MM.1S (cell line): Measurements from ENCODE around the gene KCNJ12.

Experiments used
- DNase-seq: peaks from one replicate; pipeline ENCODE4 v3.0.0-alpha.2; 2015
- H2AFZ ChIP-seq: fragments of 300-600 bp; sonication (generic); 2 replicates; pipeline ENCODE4 v1.6.0; 2016; ENCODE audit warnings: antibody characterized with exemption, low read length
- H3F3A ChIP-seq: fragments of 300-600 bp; sonication (generic); 2 replicates; pipeline ENCODE4 v1.6.1; 2016; ENCODE audit warnings: mild to moderate bottlenecking, antibody characterized with exemption, low read length, moderate library complexity, mixed read lengths; ENCODE audit not compliant: insufficient read depth
- H3K27ac ChIP-seq: fragments of 300-600 bp; sonication (generic); 2 replicates; pipeline ENCODE4 v1.5.1; 2016; ENCODE audit warnings: mild to moderate bottlenecking, low read length
- H3K27me3 ChIP-seq: fragments of 300-600 bp; sonication (generic); replicated peaks from 2 replicates; pipeline ENCODE4 v1.6.0; 2016; ENCODE audit warnings: low read length; ENCODE audit not compliant: insufficient read depth
- H3K36me3 ChIP-seq: fragments of 300-600 bp; sonication (generic); replicated peaks from 2 replicates; pipeline ENCODE4 v1.6.1; 2016; ENCODE audit warnings: mild to moderate bottlenecking, low read length, mixed read lengths; ENCODE audit not compliant: insufficient read depth
- H3K4me1 ChIP-seq: fragments of 300-600 bp; sonication (generic); 2 replicates; pipeline ENCODE4 v1.6.1; 2016; ENCODE audit warnings: low read length, mixed read lengths
- H3K4me2 ChIP-seq: fragments of 300-600 bp; sonication (generic); 2 replicates; pipeline ENCODE4 v1.6.0; 2016; ENCODE audit warnings: low read depth, low read length
- H3K4me3 ChIP-seq: fragments of 300-600 bp; sonication (generic); 2 replicates; pipeline ENCODE4 v1.5.1; 2016; ENCODE audit warnings: low read length, mixed read lengths
- H3K79me2 ChIP-seq: fragments of 300-600 bp; sonication (generic); 2 replicates; pipeline ENCODE4 v1.6.1; 2016; ENCODE audit warnings: mixed run types, low read length, mixed read lengths
- H3K9ac ChIP-seq: fragments of 300-600 bp; sonication (generic); 2 replicates; pipeline ENCODE4 v1.6.1; 2016; ENCODE audit warnings: low read length, mixed read lengths
- H3K9me2 ChIP-seq: fragments of 300-600 bp; sonication (generic); replicated peaks from 2 replicates; pipeline ENCODE4 v1.6.1; 2016; ENCODE audit warnings: mild to moderate bottlenecking, low read length, mixed read lengths; ENCODE audit not compliant: insufficient read depth
- H3K9me3 ChIP-seq: fragments of 300-600 bp; sonication (generic); replicated peaks from 2 replicates; pipeline ENCODE4 v1.6.1; 2016; ENCODE audit warnings: mild to moderate bottlenecking, low read length, mixed read lengths; ENCODE audit not compliant: insufficient read depth
- H4K20me1 ChIP-seq: fragments of 300-600 bp; sonication (generic); 2 replicates; pipeline ENCODE4 v1.6.1; 2016; ENCODE audit warnings: mild to moderate bottlenecking, low read length, moderate library complexity, mixed read lengths; ENCODE audit not compliant: insufficient read depth
- CTCF ChIP-seq: fragments of 300-600 bp; sonication (generic); IDR thresholded peaks from 2 replicates; pipeline ENCODE4 v1.5.1; 2016; ENCODE audit warnings: antibody characterized with exemption, low read length, mixed read lengths
- EZH2 ChIP-seq: fragments of 300-600 bp; sonication (generic); optimal IDR thresholded peaks from 2 replicates; pipeline ENCODE3; 2017; ENCODE audit warnings: low read depth, mild to moderate bottlenecking, antibody characterized with exemption, low read length, mixed read lengths
- EZH2phosphoT487 ChIP-seq: fragments of 300-600 bp; sonication (generic); IDR thresholded peaks from 2 replicates; pipeline ENCODE4 v1.6.1; 2018; ENCODE audit warnings: antibody characterized with exemption, low read length

KCNJ12 gene

GRCh38 chr17:21466550-21466949 lies 90.4 kb downstream of the KCNJ12 start:
- H3K4me3 ChIP-seq: no peak overlapping the region

GRCh38 chr17:21467196-21467595 lies 91.0 kb downstream of the KCNJ12 start:
- Histone ChIP-seq H3K36me3 (no peaks in the 10 kb centered on the region), H3K9me2 (no peaks in the 10 kb centered on the region), H3K79me2 (no peaks in the 10 kb centered on the region), H3F3A (no peaks in the 10 kb centered on the region), H3K9me3 (no peaks in the 10 kb centered on the region), H3K4me2 (no peak overlapping the region), H3K4me1 (no peaks in the 10 kb centered on the region), H4K20me1 (no peaks in the 10 kb centered on the region), H2AFZ (no peak overlapping the region), H3K27me3 (peaks cover 61% of the 10 kb centered on the region), H3K4me3 (no peak overlapping the region), H3K27ac (no peak overlapping the region), H3K9ac (no peak overlapping the region)
- TF ChIP-seq EZH2: no peak
- TF ChIP-seq CTCF: no peak
- no peak for TF ChIP-seq EZH2phosphoT487
- DNase-seq: no peak

More at GRCh38 chr17:21466550-21466949, 90.4 kb downstream of the KCNJ12 start:
- H3K4me2 ChIP-seq: no peak overlapping the region
- no peaks in the 10 kb centered on the region for H3F3A ChIP-seq
- H3K27me3 ChIP-seq: peaks cover 66% of the 10 kb centered on the region
- DNase-seq: no peak
- H3K79me2 ChIP-seq: no peaks in the 10 kb centered on the region
- H3K27ac ChIP-seq: no peak overlapping the region
- TF ChIP-seq EZH2: no peak
- no peak for TF ChIP-seq CTCF
- TF ChIP-seq EZH2phosphoT487: no peak
- no peaks in the 10 kb centered on the region for H3K9me3 ChIP-seq
- H2AFZ ChIP-seq: no peak overlapping the region
- no peaks in the 10 kb centered on the region for H3K9me2 ChIP-seq
- no peaks in the 10 kb centered on the region for H4K20me1 ChIP-seq
- no peaks in the 10 kb centered on the region for H3K4me1 ChIP-seq
- no peak overlapping the region for H3K9ac ChIP-seq
- H3K36me3 ChIP-seq: no peaks in the 10 kb centered on the region

GRCh38 chr17:21467739-21468490 lies 91.8 kb downstream of the KCNJ12 start:
- Histone ChIP-seq H3K27ac (no peak overlapping the region), H3K27me3 (peaks cover 54% of the 10 kb centered on the region), H3K4me1 (no peaks in the 10 kb centered on the region), H3F3A (no peaks in the 10 kb centered on the region), H3K4me2 (no peak overlapping the region), H3K4me3 (no peak overlapping the region), H3K9ac (no peak overlapping the region), H4K20me1 (no peaks in the 10 kb centered on the region), H2AFZ (no peak overlapping the region), H3K36me3 (no peaks in the 10 kb centered on the region), H3K9me3 (no peaks in the 10 kb centered on the region), H3K79me2 (no peaks in the 10 kb centered on the region), H3K9me2 (no peaks in the 10 kb centered on the region)
- no peak for TF ChIP-seq CTCF
- TF ChIP-seq EZH2phosphoT487: no peak
- TF ChIP-seq EZH2: no peak
- no peak for DNase-seq
